OCI-LY7 (cell line): ENCODE results near the gene CASK.

Experiments
- CTCF ChIP-seq: fragments of 200-600 bp; sonication (generic); conservative IDR thresholded peaks from 2 replicates; pipeline ENCODE4 v1.5.1; 2014; ENCODE audit warnings: mild to moderate bottlenecking, antibody characterized with exemption, low read length, moderate library complexity, mixed read lengths
- EZH2phosphoT487 ChIP-seq: fragments of 200-600 bp; sonication (generic); IDR thresholded peaks from 2 replicates; pipeline ENCODE4 v1.6.1; 2018; ENCODE audit warnings: low read depth, borderline replicate concordance, mild to moderate bottlenecking, mixed run types, antibody characterized with exemption, low read length, moderate library complexity, mixed read lengths

- no peak for TF ChIP-seq CTCF
- TF ChIP-seq EZH2phosphoT487: no peak
Observed at GRCh38 chrX:41672643-41673042, 250.7 kb downstream of the CASK start.
